Choroid plexus epithelial cell (primary cell): ENCODE results near the gene CWH43.
A peak's percentile ranks its signal among the peaks of the same experiment; 100 is the strongest.

Source experiments
- DNase-seq: peaks from one replicate; pipeline ENCODE4 v3.0.0-alpha.2; 2010; ENCODE audit warnings: low read depth
- H3K4me3 ChIP-seq: 2 replicates; pipeline ENCODE4 v1.5.1; 2011; ENCODE audit warnings: low read depth, mild to moderate bottlenecking, control low read depth, low read length, moderate library complexity
- TF ChIP-seq, protein P1 (sequence below): conservative IDR thresholded peaks from 2 replicates; pipeline ENCODE4 v1.5.1; 2011; ENCODE audit warnings: low read depth, mild to moderate bottlenecking, control low read depth, inconsistent platforms, low read length, moderate library complexity

The CWH43 gene

DNA sequence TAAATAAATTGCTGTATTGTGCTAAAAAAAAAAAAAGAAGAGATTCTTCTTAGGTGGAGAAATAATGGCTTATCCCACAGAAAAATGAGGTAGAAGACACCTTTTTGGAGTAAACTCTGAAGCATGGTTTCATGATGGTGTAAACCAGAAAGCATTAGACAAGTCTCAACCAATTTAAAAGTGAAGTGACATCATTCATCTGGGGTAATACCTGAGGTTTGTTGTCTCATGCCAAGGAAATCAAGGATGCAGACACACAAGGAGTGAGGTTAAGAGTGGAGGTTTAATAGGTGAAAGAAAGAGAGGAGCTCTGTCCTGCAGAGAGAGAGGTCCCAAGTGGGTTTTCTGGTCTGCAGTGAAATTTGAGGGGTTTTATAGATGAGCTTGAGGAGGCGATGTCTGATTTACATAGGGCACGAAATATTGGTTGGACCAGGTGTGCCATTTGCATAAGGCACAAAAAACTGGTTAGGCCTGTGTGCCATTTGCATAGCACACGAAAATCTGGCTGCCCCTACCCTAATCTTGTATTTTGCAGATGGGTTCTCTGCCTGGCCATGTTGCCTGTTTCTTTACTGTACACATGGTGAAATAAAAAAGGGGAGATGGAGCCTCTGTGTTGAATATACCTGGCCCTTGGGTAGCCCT is 25.0 kb upstream of the CWH43 start:
- no peak overlapping the region for H3K4me3 ChIP-seq
- no peak for DNase-seq
- TF ChIP-seq, protein P1, sequence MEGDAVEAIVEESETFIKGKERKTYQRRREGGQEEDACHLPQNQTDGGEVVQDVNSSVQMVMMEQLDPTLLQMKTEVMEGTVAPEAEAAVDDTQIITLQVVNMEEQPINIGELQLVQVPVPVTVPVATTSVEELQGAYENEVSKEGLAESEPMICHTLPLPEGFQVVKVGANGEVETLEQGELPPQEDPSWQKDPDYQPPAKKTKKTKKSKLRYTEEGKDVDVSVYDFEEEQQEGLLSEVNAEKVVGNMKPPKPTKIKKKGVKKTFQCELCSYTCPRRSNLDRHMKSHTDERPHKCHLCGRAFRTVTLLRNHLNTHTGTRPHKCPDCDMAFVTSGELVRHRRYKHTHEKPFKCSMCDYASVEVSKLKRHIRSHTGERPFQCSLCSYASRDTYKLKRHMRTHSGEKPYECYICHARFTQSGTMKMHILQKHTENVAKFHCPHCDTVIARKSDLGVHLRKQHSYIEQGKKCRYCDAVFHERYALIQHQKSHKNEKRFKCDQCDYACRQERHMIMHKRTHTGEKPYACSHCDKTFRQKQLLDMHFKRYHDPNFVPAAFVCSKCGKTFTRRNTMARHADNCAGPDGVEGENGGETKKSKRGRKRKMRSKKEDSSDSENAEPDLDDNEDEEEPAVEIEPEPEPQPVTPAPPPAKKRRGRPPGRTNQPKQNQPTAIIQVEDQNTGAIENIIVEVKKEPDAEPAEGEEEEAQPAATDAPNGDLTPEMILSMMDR: no peak

- no peak overlapping the region for H3K4me3 ChIP-seq
- TF ChIP-seq, protein P1: no peak
- DNase-seq: no peak
Measured at GRCh38 chr4:48962636-48963035, 23.4 kb upstream of the CWH43 start.

GRCh38 chr4:48963042-48963679 is 22.9 kb upstream of the CWH43 start:
- no peak overlapping the region for H3K4me3 ChIP-seq
- TF ChIP-seq, protein P1: peak; percentile 99
- DNase-seq: peak; percentile 95

- no peak overlapping the region for H3K4me3 ChIP-seq
- TF ChIP-seq, protein P1: no peak
- no peak for DNase-seq
Measured at GRCh38 chr4:48967101-48967500, 19.0 kb upstream of the CWH43 start.

- DNase-seq: peak; percentile 64
- TF ChIP-seq, protein P1: no peak
- H3K4me3 ChIP-seq: no peak overlapping the region
Measured at GRCh38 chr4:48967631-48968030, 18.4 kb upstream of the CWH43 start.

GRCh38 chr4:48968814-48969213 is 17.3 kb upstream of the CWH43 start:
- H3K4me3 ChIP-seq: no peak overlapping the region
- TF ChIP-seq, protein P1: no peak
- DNase-seq: peak; percentile 86

- peak; percentile 50 for DNase-seq
- no peak overlapping the region for H3K4me3 ChIP-seq
- TF ChIP-seq, protein P1: no peak
Measured at GRCh38 chr4:48970471-48970921, 15.6 kb upstream of the CWH43 start.
